Astrocyte (in vitro differentiated cells and primary cell): ENCODE data around the gene MYO7B. TPM values are rescaled to one million over a fixed set of nuclear protein-coding genes. Genes with fewer than 3 reads are reported as not detected.

Experiments used
- DNase-seq: peaks from one replicate; pipeline ENCODE4 v3.0.0-alpha.2; 2010; ENCODE audit warnings: low read depth
- FAIRE-seq: peaks from 2 replicates; lab custom pipeline; 2011; peaks lifted over from hg19 to GRCh38; lab: Jason Lieb, UNC
- H2AFZ ChIP-seq: 2 replicates; pipeline ENCODE4 v1.6.0; 2012; ENCODE audit warnings: low read depth, low read length, inconsistent platforms
- H3K27ac ChIP-seq: 2 replicates; pipeline ENCODE4 v1.5.1; 2011; ENCODE audit warnings: low read depth, low read length, inconsistent platforms
- H3K27me3 ChIP-seq: 2 replicates; pipeline ENCODE4 v1.6.0; 2011; ENCODE audit warnings: low read length, inconsistent platforms; ENCODE audit not compliant: insufficient read depth
- H3K36me3 ChIP-seq: 2 replicates; pipeline ENCODE4 v1.5.1; 2011; ENCODE audit warnings: low read length, inconsistent platforms; ENCODE audit not compliant: insufficient read depth
- H3K4me1 ChIP-seq: 2 replicates; pipeline ENCODE4 v1.5.1; 2011; ENCODE audit warnings: low read length, inconsistent platforms; ENCODE audit not compliant: insufficient read depth
- H3K4me2 ChIP-seq: 2 replicates; pipeline ENCODE4 v1.6.0; 2012; ENCODE audit warnings: low read length, inconsistent platforms
- H3K4me3 ChIP-seq: 2 replicates; pipeline ENCODE4 v1.5.1; 2011; ENCODE audit warnings: low read depth, mild to moderate bottlenecking, low read length, inconsistent platforms; ENCODE audit not compliant: insufficient read depth
- H3K79me2 ChIP-seq: 2 replicates; pipeline ENCODE4 v1.6.0; 2012; ENCODE audit warnings: mild to moderate bottlenecking, low read length, inconsistent platforms; ENCODE audit not compliant: insufficient read depth
- H3K9ac ChIP-seq: 2 replicates; pipeline ENCODE4 v1.6.0; 2012; ENCODE audit warnings: mild to moderate bottlenecking, low read length, inconsistent platforms
- H3K9me3 ChIP-seq: 2 replicates; pipeline ENCODE4 v1.5.1; 2012; ENCODE audit warnings: low read depth, mild to moderate bottlenecking, low read length, inconsistent platforms; ENCODE audit not compliant: insufficient read depth
- H4K20me1 ChIP-seq: 2 replicates; pipeline ENCODE4 v1.6.0; 2012; ENCODE audit warnings: low read length, inconsistent platforms; ENCODE audit not compliant: insufficient read depth
- H3K27ac Mint-ChIP-seq: one replicate; pipeline ENCODE4 v1.8.0; 2021; ENCODE audit warnings: mild to moderate bottlenecking, mixed read lengths; ENCODE audit not compliant: unreplicated experiment
- H3K27me3 Mint-ChIP-seq: one replicate; pipeline ENCODE4 v1.8.0; 2021; ENCODE audit warnings: low read depth, mixed read lengths; ENCODE audit not compliant: unreplicated experiment
- H3K36me3 Mint-ChIP-seq: one replicate; pipeline ENCODE4 v1.8.0; 2021; ENCODE audit warnings: low read depth, mixed read lengths; ENCODE audit not compliant: unreplicated experiment
- H3K4me1 Mint-ChIP-seq: one replicate; pipeline ENCODE4 v1.8.0; 2021; ENCODE audit warnings: low read depth, mixed read lengths; ENCODE audit not compliant: unreplicated experiment
- H3K4me3 Mint-ChIP-seq: one replicate; pipeline ENCODE4 v1.8.0; 2021; ENCODE audit warnings: mild to moderate bottlenecking, moderate library complexity, mixed read lengths; ENCODE audit not compliant: unreplicated experiment
- H3K9me3 Mint-ChIP-seq: one replicate; pipeline ENCODE4 v1.8.0; 2021; ENCODE audit warnings: mild to moderate bottlenecking, mixed read lengths; ENCODE audit not compliant: unreplicated experiment
- EZH2 ChIP-seq: IDR thresholded peaks from 2 replicates; pipeline ENCODE4 v1.6.1; 2012; ENCODE audit warnings: mild to moderate bottlenecking, low read length, inconsistent platforms; ENCODE audit not compliant: insufficient read depth
- total RNA-seq: library from RNA; stranded (reverse); gene quantifications from 2 replicates; pipeline ENCODE4 v1.2.1, GENCODE V29; 2021
- TF ChIP-seq, protein P1 (sequence below): IDR thresholded peaks from 2 replicates; pipeline ENCODE4 v1.5.1; 2011; ENCODE audit warnings: low read depth, mild to moderate bottlenecking, inconsistent platforms, low read length, moderate library complexity; ENCODE audit not compliant: insufficient read depth

Gene MYO7B
- total RNA-seq, 1 donor from 2014 or later: 0.77 TPM

GRCh38 chr2:127618551-127619202 is 83.2 kb downstream of the MYO7B start:
- no peaks in the 10 kb centered on the region for H3K79me2 ChIP-seq
- TF ChIP-seq EZH2: no peak
- H3K4me3 ChIP-seq: no peak overlapping the region
- peaks cover 6% of the 10 kb centered on the region for H3K4me1 ChIP-seq
- Mint-ChIP-seq H3K4me3 (no peak overlapping the region), H3K27ac (peak overlapping the region; percentile 66), H3K36me3 (peaks cover 4% of the 10 kb centered on the region), H3K9me3 (peaks cover 10% of the 10 kb centered on the region), H3K4me1 (peaks cover 24% of the 10 kb centered on the region), H3K27me3 (peaks cover 14% of the 10 kb centered on the region)
- FAIRE-seq: no peak
- no peak overlapping the region for H3K27ac ChIP-seq
- no peaks in the 10 kb centered on the region for H3K36me3 ChIP-seq
- peaks cover 2% of the 10 kb centered on the region for H3K9me3 ChIP-seq
- H2AFZ ChIP-seq: no peak overlapping the region
- DNase-seq: no peak
- H4K20me1 ChIP-seq: no peaks in the 10 kb centered on the region
- H3K27me3 ChIP-seq: no peaks in the 10 kb centered on the region
- H3K4me2 ChIP-seq: no peak overlapping the region
- no peak overlapping the region for H3K9ac ChIP-seq

- H3K9ac ChIP-seq: no peak overlapping the region
- Mint-ChIP-seq H3K4me3 (no peak overlapping the region), H3K36me3 (peaks cover 4% of the 10 kb centered on the region), H3K27ac (no peak overlapping the region), H3K27me3 (peaks cover 12% of the 10 kb centered on the region), H3K9me3 (peaks cover 7% of the 10 kb centered on the region), H3K4me1 (peaks cover 28% of the 10 kb centered on the region)
- no peak overlapping the region for H3K4me2 ChIP-seq
- peaks cover 11% of the 10 kb centered on the region for H3K4me1 ChIP-seq
- no peaks in the 10 kb centered on the region for H3K9me3 ChIP-seq
- DNase-seq (no peak), FAIRE-seq (no peak)
- H3K27ac ChIP-seq: no peak overlapping the region
- H3K27me3 ChIP-seq: no peaks in the 10 kb centered on the region
- no peaks in the 10 kb centered on the region for H3K79me2 ChIP-seq
- no peak overlapping the region for H2AFZ ChIP-seq
- no peak overlapping the region for H3K4me3 ChIP-seq
- no peaks in the 10 kb centered on the region for H3K36me3 ChIP-seq
- no peak for TF ChIP-seq EZH2
- TF ChIP-seq, protein P1, sequence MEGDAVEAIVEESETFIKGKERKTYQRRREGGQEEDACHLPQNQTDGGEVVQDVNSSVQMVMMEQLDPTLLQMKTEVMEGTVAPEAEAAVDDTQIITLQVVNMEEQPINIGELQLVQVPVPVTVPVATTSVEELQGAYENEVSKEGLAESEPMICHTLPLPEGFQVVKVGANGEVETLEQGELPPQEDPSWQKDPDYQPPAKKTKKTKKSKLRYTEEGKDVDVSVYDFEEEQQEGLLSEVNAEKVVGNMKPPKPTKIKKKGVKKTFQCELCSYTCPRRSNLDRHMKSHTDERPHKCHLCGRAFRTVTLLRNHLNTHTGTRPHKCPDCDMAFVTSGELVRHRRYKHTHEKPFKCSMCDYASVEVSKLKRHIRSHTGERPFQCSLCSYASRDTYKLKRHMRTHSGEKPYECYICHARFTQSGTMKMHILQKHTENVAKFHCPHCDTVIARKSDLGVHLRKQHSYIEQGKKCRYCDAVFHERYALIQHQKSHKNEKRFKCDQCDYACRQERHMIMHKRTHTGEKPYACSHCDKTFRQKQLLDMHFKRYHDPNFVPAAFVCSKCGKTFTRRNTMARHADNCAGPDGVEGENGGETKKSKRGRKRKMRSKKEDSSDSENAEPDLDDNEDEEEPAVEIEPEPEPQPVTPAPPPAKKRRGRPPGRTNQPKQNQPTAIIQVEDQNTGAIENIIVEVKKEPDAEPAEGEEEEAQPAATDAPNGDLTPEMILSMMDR: no peak
- H4K20me1 ChIP-seq: no peaks in the 10 kb centered on the region
These were observed 83.7 kb downstream of the MYO7B start for GRCh38 chr2:127619203-127619590.

DNA sequence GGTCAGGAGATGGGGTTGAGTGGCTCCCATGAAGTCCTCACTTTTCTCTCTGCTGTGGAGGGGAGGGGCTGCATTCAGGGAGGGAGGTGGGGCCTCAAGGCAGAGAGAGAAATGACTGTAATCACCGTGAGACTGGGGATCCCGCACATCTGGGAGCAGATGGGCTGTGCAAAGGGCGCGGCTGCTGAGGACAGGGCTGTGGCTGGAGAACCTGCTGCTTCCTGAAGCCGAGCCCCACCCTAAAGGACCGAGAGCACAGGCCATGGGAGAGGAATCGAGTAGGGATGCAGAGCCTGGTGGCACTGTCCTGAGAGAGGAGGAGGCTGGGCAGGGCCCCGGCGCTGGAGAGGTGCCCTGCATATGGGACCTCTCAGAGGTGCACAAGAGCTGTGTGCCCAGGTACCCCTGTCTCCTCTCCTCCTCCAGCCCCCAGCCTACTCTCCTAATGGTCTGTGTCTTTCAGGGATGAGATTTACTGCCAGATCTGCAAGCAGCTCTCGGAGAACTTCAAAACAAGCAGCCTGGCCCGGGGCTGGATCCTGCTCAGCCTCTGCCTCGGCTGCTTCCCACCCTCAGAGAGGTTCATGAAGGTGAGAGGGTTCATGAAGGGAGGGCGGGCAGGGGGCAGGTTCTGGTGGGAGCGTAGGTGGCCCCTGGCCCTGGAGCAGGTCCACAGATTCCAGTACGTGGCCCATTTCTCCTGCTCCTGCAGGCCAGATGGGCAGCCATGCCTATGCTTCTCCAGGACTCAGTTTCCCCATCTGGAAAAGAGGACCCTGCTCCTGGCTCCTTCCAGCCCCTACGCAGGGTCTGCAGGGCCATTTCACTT is 84.6 kb downstream of the MYO7B start:
- H3K4me3 Mint-ChIP-seq: no peak overlapping the region

More for the DNA sequence above, 84.6 kb downstream of the MYO7B start:
- Histone ChIP-seq H3K9ac (no peak overlapping the region), H3K4me3 (no peak overlapping the region), H3K4me1 (peaks cover 11% of the 10 kb centered on the region), H3K9me3 (no peaks in the 10 kb centered on the region), H3K79me2 (no peaks in the 10 kb centered on the region), H3K4me2 (no peak overlapping the region), H3K27ac (no peak overlapping the region), H3K27me3 (no peaks in the 10 kb centered on the region), H4K20me1 (no peaks in the 10 kb centered on the region), H2AFZ (no peak overlapping the region), H3K36me3 (no peaks in the 10 kb centered on the region)
- TF ChIP-seq, protein P1: no peak
- TF ChIP-seq EZH2: no peak
- no peak for FAIRE-seq
- no peak overlapping the region for H3K27ac Mint-ChIP-seq
- no peak for DNase-seq
- H3K27me3 Mint-ChIP-seq: peaks cover 12% of the 10 kb centered on the region
- peaks cover 22% of the 10 kb centered on the region for H3K4me1 Mint-ChIP-seq
- H3K9me3 Mint-ChIP-seq: peaks cover 5% of the 10 kb centered on the region
- peaks cover 2% of the 10 kb centered on the region for H3K36me3 Mint-ChIP-seq
